Right atrium auricular region (tissue), 2 donors: ENCODE data around the gene PTPRN2. TPM values are rescaled to one million over a fixed set of nuclear protein-coding genes. Genes with fewer than 3 reads are reported as not detected.

Source experiments
- DNase-seq: peaks from one replicate; pipeline ENCODE4 v3.0.0-alpha.2; 2019; ENCODE audit warnings: low spot score
- H3K27ac ChIP-seq, 2 donors: fragments of 200-600 bp; sonication (generic); 1 replicate in 1 of 2; 2 replicates in 1 of 2; pipeline ENCODE4 v1.5.1; 2016 to 2019
- H3K27me3 ChIP-seq, 2 donors: fragments of 200-600 bp; sonication (generic); one replicate each; pipeline versions ENCODE4 v1.5.1 to v1.6.0; 2017 to 2019
- H3K36me3 ChIP-seq: fragments of 200-600 bp; sonication (generic); one replicate; pipeline ENCODE4 v1.5.1; 2016
- H3K4me1 ChIP-seq, 2 donors: fragments of 200-600 bp; sonication (generic); one replicate each; pipeline versions ENCODE4 v1.5.1 to v1.6.0; 2017 to 2019
- H3K4me3 ChIP-seq, 2 donors: fragments of 200-600 bp; sonication (generic); 1 replicate in 1 of 2; 2 replicates in 1 of 2; pipeline ENCODE4 v1.5.1; 2017 to 2019; ENCODE audit warnings: mild to moderate bottlenecking in 1 of 2, moderate library complexity in 1 of 2
- H3K9me3 ChIP-seq, 2 donors: fragments of 200-600 bp; sonication (generic); one replicate each; pipeline ENCODE4 v1.5.1; 2019
- CTCF ChIP-seq, 2 donors: fragments of 200-600 bp; sonication (generic); IDR thresholded peaks; one replicate each; pipeline ENCODE4 v1.5.1; 2019; ENCODE audit warnings: antibody characterized with exemption in 2 of 2
- total RNA-seq, 2 donors: library from RNA; depleted of rRNA; stranded (reverse); fragments of >200 nt; gene quantifications; one replicate each; pipeline ENCODE4 v1.1.0, GENCODE V29; 2016

Gene PTPRN2
- total RNA-seq, 2 donors from 2014 or later, result 2.6 to 2.7 TPM

GRCh38 chr7:158393926-158394625 lies 193.5 kb downstream of the PTPRN2 start:
- DNase-seq, result no peak
- Histone ChIP-seq H3K9me3 (peaks cover 0 to 5% of the 10 kb centered on the region in 2 donors), H3K36me3 (no peaks in the 10 kb centered on the region), H3K27me3 (no peaks in the 10 kb centered on the region), H3K4me3 (no peak overlapping the region), H3K27ac (no peak overlapping the region), H3K4me1 (no peaks in the 10 kb centered on the region)
- TF ChIP-seq CTCF (IDR thresholded peaks at IDR 0.05), result no peak

- H3K4me3 ChIP-seq, result no peak overlapping the region
- no peak for DNase-seq
- no peaks in the 10 kb centered on the region for H3K9me3 ChIP-seq
- no peak overlapping the region for H3K27ac ChIP-seq
- no peak for TF ChIP-seq CTCF (IDR thresholded peaks at IDR 0.05)
- no peaks in the 10 kb centered on the region for H3K4me1 ChIP-seq
- H3K36me3 ChIP-seq, result no peaks in the 10 kb centered on the region
- no peaks in the 10 kb centered on the region for H3K27me3 ChIP-seq
These were observed 195.4 kb downstream of the PTPRN2 start for GRCh38 chr7:158392251-158392650.

- DNase-seq, result no peak
- H3K27ac ChIP-seq, result no peak overlapping the region
- H3K4me3 ChIP-seq, result no peak overlapping the region
- H3K36me3 ChIP-seq, result no peaks in the 10 kb centered on the region
- TF ChIP-seq CTCF (IDR thresholded peaks at IDR 0.05), result no peak
- no peaks in the 10 kb centered on the region for H3K4me1 ChIP-seq
- H3K27me3 ChIP-seq, result no peaks in the 10 kb centered on the region
- no peaks in the 10 kb centered on the region for H3K9me3 ChIP-seq
These were observed 196.1 kb downstream of the PTPRN2 start for GRCh38 chr7:158391541-158391940.

- Histone ChIP-seq H3K4me1 (no peaks in the 10 kb centered on the region), H3K27me3 (no peaks in the 10 kb centered on the region)
- no peak for DNase-seq
These were observed 196.5 kb downstream of the PTPRN2 start for GRCh38 chr7:158391141-158391540.

GRCh38 chr7:158390460-158390859 lies 197.2 kb downstream of the PTPRN2 start:
- no peaks in the 10 kb centered on the region for H3K9me3 ChIP-seq
- H3K4me3 ChIP-seq, result no peak overlapping the region
- TF ChIP-seq CTCF (IDR thresholded peaks at IDR 0.05), result no peak
- H3K36me3 ChIP-seq, result no peaks in the 10 kb centered on the region
- no peak for DNase-seq
- H3K27me3 ChIP-seq, result no peaks in the 10 kb centered on the region
- H3K4me1 ChIP-seq, result no peaks in the 10 kb centered on the region
- H3K27ac ChIP-seq, result no peak overlapping the region

More at GRCh38 chr7:158391141-158391540, 196.5 kb downstream of the PTPRN2 start:
- no peak for TF ChIP-seq CTCF (IDR thresholded peaks at IDR 0.05)
- no peaks in the 10 kb centered on the region for H3K36me3 ChIP-seq
- H3K27ac ChIP-seq, result no peak overlapping the region
- H3K9me3 ChIP-seq, result no peaks in the 10 kb centered on the region
- H3K4me3 ChIP-seq, result no peak overlapping the region
